GM21717 (cell line): ENCODE measurements around the gene THSD7A.
"Not testable (repeated sequence)": the region's sequence is repeated elsewhere in the genome, so short reads cannot be mapped to it uniquely, and the experiment has no call there.

Experiments
- ATAC-seq: cut with Tn5 transposase; IDR thresholded peaks from one replicate; pipeline ENCODE4 v1.9.1; 2021; ENCODE audit warnings: mild to moderate bottlenecking, moderate library complexity; ENCODE audit not compliant: unreplicated experiment

THSD7A gene

GRCh38 chr7:11524476-11525397 lies 307.3 kb downstream of the THSD7A start:
- ATAC-seq = no peak

- not testable (repeated sequence) for ATAC-seq
These were observed 310.0 kb downstream of the THSD7A start for GRCh38 chr7:11521964-11522499.

GRCh38 chr7:11517853-11518252 lies 314.1 kb downstream of the THSD7A start:
- no peak for ATAC-seq

GRCh38 chr7:11516328-11516727 lies 315.7 kb downstream of the THSD7A start:
- no peak for ATAC-seq

- no peak for ATAC-seq
These were observed 318.5 kb downstream of the THSD7A start for GRCh38 chr7:11513460-11513859.

GRCh38 chr7:11507929-11508328 lies 324.1 kb downstream of the THSD7A start:
- no peak for ATAC-seq

GRCh38 chr7:11506417-11506816 lies 325.6 kb downstream of the THSD7A start:
- no peak for ATAC-seq

GRCh38 chr7:11505471-11505985 lies 326.5 kb downstream of the THSD7A start:
- no peak for ATAC-seq

GRCh38 chr7:11492307-11492706 lies 339.7 kb downstream of the THSD7A start:
- no peak for ATAC-seq

- no peak for ATAC-seq
These were observed 340.2 kb downstream of the THSD7A start for GRCh38 chr7:11491811-11492210.

GRCh38 chr7:11489280-11489679 lies 342.7 kb downstream of the THSD7A start:
- no peak for ATAC-seq

- no peak for ATAC-seq
These were observed 345.7 kb downstream of the THSD7A start for GRCh38 chr7:11486271-11486670.

- ATAC-seq = no peak
These were observed 346.4 kb downstream of the THSD7A start for GRCh38 chr7:11485636-11486035.

GRCh38 chr7:11480143-11480542 lies 351.9 kb downstream of the THSD7A start:
- ATAC-seq = no peak

GRCh38 chr7:11478882-11479281 lies 353.1 kb downstream of the THSD7A start:
- no peak for ATAC-seq

- ATAC-seq = no peak
These were observed 353.6 kb downstream of the THSD7A start for GRCh38 chr7:11478426-11478825.

- ATAC-seq = no peak
These were observed 357.0 kb downstream of the THSD7A start for GRCh38 chr7:11474902-11475585.

GRCh38 chr7:11473807-11474424 lies 358.1 kb downstream of the THSD7A start:
- no peak for ATAC-seq

GRCh38 chr7:11473220-11473619 lies 358.8 kb downstream of the THSD7A start:
- no peak for ATAC-seq

GRCh38 chr7:11472646-11473045 lies 359.4 kb downstream of the THSD7A start:
- ATAC-seq = no peak

GRCh38 chr7:11471255-11471654 lies 360.7 kb downstream of the THSD7A start:
- ATAC-seq = no peak
